CD14-positive monocyte (primary cell): Measurements from ENCODE around the gene MSLN. TPM values are rescaled to one million over a fixed set of nuclear protein-coding genes. Genes with fewer than 3 reads are reported as not detected.

Source experiments
- DNase-seq, 3 donors: peaks; one replicate each; pipeline ENCODE4 v3.0.0-alpha.2; 2011 to 2022
- H2AFZ ChIP-seq: 2 replicates; pipeline ENCODE4 v1.6.0; 2012; ENCODE audit warnings: mild to moderate bottlenecking, low read depth, low read length, inconsistent platforms; ENCODE audit not compliant: insufficient read depth, poor library complexity, severe bottlenecking
- H3K27ac ChIP-seq, 2 donors: 1 replicate in 1 of 2; 2 replicates in 1 of 2; pipeline ENCODE4 v1.5.1; 2012 to 2013; ENCODE audit warnings: low read length in 2 of 2, control low read depth in 1 of 2, inconsistent platforms in 1 of 2, low read depth in 1 of 2, mild to moderate bottlenecking in 1 of 2
- H3K27me3 ChIP-seq, 2 donors: one replicate each; pipeline versions ENCODE4 v1.6.0 to v1.6.1; 2011 to 2013; ENCODE audit warnings: low read length in 2 of 2; ENCODE audit not compliant: control insufficient read depth in 2 of 2, insufficient read depth in 2 of 2
- H3K36me3 ChIP-seq, 2 donors: replicated peaks in 1 of 2; 1 replicate in 1 of 2; 2 replicates in 1 of 2; pipeline versions ENCODE4 v1.5.1 to v1.6.1; 2012 to 2013; ENCODE audit warnings: low read length in 2 of 2, control low read depth in 1 of 2, inconsistent platforms in 1 of 2, mild to moderate bottlenecking in 1 of 2; ENCODE audit not compliant: insufficient read depth in 2 of 2, control insufficient read depth in 1 of 2
- H3K4me1 ChIP-seq, 2 donors: 1 replicate in 1 of 2; 2 replicates in 1 of 2; pipeline versions ENCODE4 v1.5.1 to v1.6.1; 2012 to 2013; ENCODE audit warnings: low read length in 2 of 2, control low read depth in 1 of 2, inconsistent platforms in 1 of 2, mild to moderate bottlenecking in 1 of 2, moderate library complexity in 1 of 2; ENCODE audit not compliant: insufficient read depth in 2 of 2, control insufficient read depth in 1 of 2
- H3K4me2 ChIP-seq: replicated peaks from 2 replicates; pipeline ENCODE3; 2012; ENCODE audit warnings: low read length, moderate library complexity, mild to moderate bottlenecking; ENCODE audit not compliant: poor library complexity, severe bottlenecking; ENCODE audit errors: extremely low read depth
- H3K4me3 ChIP-seq, 3 experiments: fragments of 200-600 bp in 1 of 3; sonication (generic) in 1 of 3; replicated peaks in 1 of 3; 1 replicate in 2 of 3; 2 replicates in 1 of 3; pipeline ENCODE4 v1.5.1; 2011 to 2013; ENCODE audit warnings: low read length in 3 of 3, mild to moderate bottlenecking in 3 of 3, control low read depth in 2 of 3, low read depth in 2 of 3, inconsistent platforms in 1 of 3, moderate library complexity in 1 of 3
- H3K79me2 ChIP-seq: 2 replicates; pipeline ENCODE4 v1.6.0; 2012; ENCODE audit warnings: mild to moderate bottlenecking, control low read depth, inconsistent platforms, low read length, moderate library complexity; ENCODE audit not compliant: insufficient read depth
- H3K9ac ChIP-seq: 2 replicates; pipeline ENCODE4 v1.6.0; 2017; ENCODE audit warnings: low read length, mild to moderate bottlenecking; ENCODE audit not compliant: insufficient read depth, poor library complexity, severe bottlenecking
- H3K9me3 ChIP-seq, 2 donors: replicated peaks in 1 of 2; 1 replicate in 1 of 2; 2 replicates in 1 of 2; pipeline versions ENCODE4 v1.5.1 to v1.6.1; 2012 to 2013; ENCODE audit warnings: low read length in 2 of 2, control low read depth in 1 of 2; ENCODE audit not compliant: control insufficient read depth in 1 of 2, insufficient read depth in 1 of 2
- H4K20me1 ChIP-seq: 2 replicates; pipeline ENCODE4 v1.6.0; 2012; ENCODE audit warnings: mild to moderate bottlenecking, low read length, control low read depth, moderate library complexity; ENCODE audit not compliant: insufficient read depth
- H3K27ac Mint-ChIP-seq, 7 donors: one replicate each; pipeline ENCODE4 v1.8.0; 2020; ENCODE audit warnings: mild to moderate bottlenecking in 7 of 7, mixed read lengths in 7 of 7, moderate library complexity in 6 of 7, inconsistent platforms in 2 of 7
- H3K27me3 Mint-ChIP-seq, 3 donors: one replicate each; pipeline ENCODE4 v1.8.0; 2021 to 2022; ENCODE audit warnings: low read depth in 3 of 3, mild to moderate bottlenecking in 3 of 3, mixed read lengths in 3 of 3, moderate library complexity in 3 of 3, inconsistent platforms in 1 of 3
- H3K36me3 Mint-ChIP-seq, 2 donors: one replicate each; pipeline ENCODE4 v1.8.0; 2020; ENCODE audit warnings: mixed read lengths in 2 of 2, inconsistent platforms in 1 of 2, mild to moderate bottlenecking in 1 of 2
- H3K4me1 Mint-ChIP-seq: one replicate; pipeline ENCODE4 v1.8.0; 2020; ENCODE audit warnings: mild to moderate bottlenecking, mixed read lengths
- H3K4me3 Mint-ChIP-seq, 2 donors: one replicate each; pipeline ENCODE4 v1.8.0; 2020; ENCODE audit warnings: mild to moderate bottlenecking in 2 of 2, mixed read lengths in 2 of 2, moderate library complexity in 1 of 2
- H3K9me3 Mint-ChIP-seq, 7 donors: one replicate each; pipeline ENCODE4 v1.8.0; 2020 to 2022; ENCODE audit warnings: mixed read lengths in 7 of 7, mild to moderate bottlenecking in 6 of 7, moderate library complexity in 6 of 7, inconsistent platforms in 2 of 7
- CTCF ChIP-seq: fragments of 200-600 bp; IDR thresholded peaks from one replicate; pipeline ENCODE4 v1.8.0; 2022; ENCODE audit warnings: antibody characterized with exemption, mild to moderate bottlenecking
- WGBS: methylation state at CpG from one replicate; pipeline ENCODE4 v1.1.5; 2013; ENCODE audit warnings: missing lambda C conversion rate; ENCODE audit not compliant: insufficient coverage; 5-methylcytosine and 5-hydroxymethylcytosine counted together
- intact Hi-C, 2 donors: fragments of 100-400 bp; cut with micrococcal nuclease; formaldehyde crosslinking; loops; one replicate each; pipeline versions ENCODE4 v1.15.0 to v1.15.1; 2023
- polyA plus RNA-seq, 3 donors: library from polyadenylated mRNA; depleted of rRNA in 1 of 3; unstranded in 2 of 3; stranded (reverse) in 1 of 3; fragments of 300-500 nt in 2 of 3; fragments of >200 nt in 1 of 3; fragmentation: Illumina TruSeq in 2 of 3; gene quantifications; 1 replicate in 2 of 3; 2 replicates in 1 of 3; pipeline ENCODE4 v1.2.3, GENCODE V29; 2012 to 2021

MSLN gene
- polyA plus RNA-seq, 3 donors, result 0.07 to 0.29 TPM; not detected in 1

DNA sequence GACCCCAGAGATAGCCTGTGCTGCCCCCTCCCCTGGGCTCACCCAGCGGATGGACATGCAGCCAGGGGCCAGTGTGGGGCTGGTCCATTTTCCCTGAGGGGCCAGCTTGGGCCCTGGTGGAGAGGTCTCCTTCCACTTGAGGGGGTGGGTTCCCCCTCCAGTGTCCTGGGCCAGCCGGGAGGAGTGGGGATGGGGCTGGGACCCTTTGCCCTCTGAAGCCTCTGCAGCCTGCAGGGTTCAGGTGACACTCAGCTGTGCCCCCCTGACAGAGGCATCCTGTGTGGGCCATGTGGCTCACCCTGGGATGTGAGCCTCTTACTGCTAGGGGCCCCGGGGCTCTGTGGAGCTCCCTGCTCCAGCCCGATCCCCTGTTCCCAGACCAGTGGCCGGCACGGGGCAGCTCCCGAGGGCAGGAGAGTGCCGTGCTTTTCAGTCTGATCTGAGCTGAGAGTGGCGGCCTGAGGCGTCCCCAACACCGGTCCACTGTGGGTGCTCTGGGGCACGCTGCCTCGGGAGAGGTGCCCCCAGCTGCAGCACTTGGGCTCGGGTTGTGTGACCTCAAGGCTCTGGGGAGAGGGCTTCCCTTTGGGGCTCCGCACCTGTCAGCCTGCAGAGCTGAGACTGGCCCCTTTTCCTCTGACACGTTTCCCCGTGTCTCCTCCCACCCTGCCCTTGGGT, 40.4 kb downstream of the MSLN start:
- no peaks in the 10 kb centered on the region for H3K79me2 ChIP-seq
- H3K4me1 ChIP-seq, result no peaks in the 10 kb centered on the region
- no peak overlapping the region for H3K4me2 ChIP-seq
- H3K4me3 ChIP-seq, result no peak overlapping the region
- Mint-ChIP-seq H3K27me3 (peaks cover 25 to 57% (median 27%) of the 10 kb centered on the region in 3 donors), H3K27ac (no peak overlapping the region), H3K4me1 (peaks cover 1% of the 10 kb centered on the region), H3K9me3 (peaks cover 0 to 5% (median 0%) of the 10 kb centered on the region in 7 donors), H3K36me3 (peaks cover 4 to 19% of the 10 kb centered on the region in 2 donors), H3K4me3 (no peak overlapping the region)
- TF ChIP-seq CTCF, result no peak
- no peak overlapping the region for H3K9ac ChIP-seq
- no peak overlapping the region for H2AFZ ChIP-seq
- 18% methylated on average over 17 of the region's 17 CpGs for WGBS
- DNase-seq, result no peak
- H4K20me1 ChIP-seq, result no peaks in the 10 kb centered on the region
- H3K27ac ChIP-seq, result no peak overlapping the region
- H3K9me3 ChIP-seq, result no peaks in the 10 kb centered on the region
- no peaks in the 10 kb centered on the region for H3K36me3 ChIP-seq
- intact Hi-C loops, result no loop called here
- H3K27me3 ChIP-seq, result peaks cover 5 to 35% of the 10 kb centered on the region in 2 donors

GRCh38 chr16:801584-802363, 41.2 kb downstream of the MSLN start:
- Histone ChIP-seq H3K4me3 (no peak overlapping the region), H3K9me3 (no peaks in the 10 kb centered on the region), H3K4me2 (no peak overlapping the region), H3K9ac (no peak overlapping the region), H4K20me1 (no peaks in the 10 kb centered on the region), H3K27ac (no peak overlapping the region), H3K4me1 (peaks cover 0 to 1% of the 10 kb centered on the region in 2 donors), H2AFZ (no peak overlapping the region), H3K79me2 (no peaks in the 10 kb centered on the region), H3K36me3 (no peaks in the 10 kb centered on the region), H3K27me3 (peaks cover 5 to 35% of the 10 kb centered on the region in 2 donors)
- intact Hi-C loops, result no loop called here
- WGBS, result 68% methylated on average over 19 of the region's 22 CpGs
- DNase-seq, result no peak
- peak overlapping the region in 1 of 2 donors; percentile 55 for H3K4me3 Mint-ChIP-seq
- peaks cover 0 to 5% (median 0%) of the 10 kb centered on the region in 7 donors for H3K9me3 Mint-ChIP-seq
- TF ChIP-seq CTCF, result no peak
- H3K27me3 Mint-ChIP-seq, result peaks cover 25 to 57% (median 27%) of the 10 kb centered on the region in 3 donors
- H3K36me3 Mint-ChIP-seq, result peaks cover 4 to 16% of the 10 kb centered on the region in 2 donors
- H3K27ac Mint-ChIP-seq, result no peak overlapping the region
- peaks cover 6% of the 10 kb centered on the region for H3K4me1 Mint-ChIP-seq
